HG03469 (cell line): ENCODE data around the gene TXNL4B.

Source experiments
- ATAC-seq: cut with Tn5 transposase; IDR thresholded peaks from one replicate; pipeline ENCODE4 v1.9.1; 2021; ENCODE audit warnings: mild to moderate bottlenecking, moderate library complexity, moderate number of reproducible peaks; ENCODE audit not compliant: unreplicated experiment

The TXNL4B gene

GRCh38 chr16:72042157-72042660, 51.2 kb downstream of the TXNL4B start:
- ATAC-seq: no peak

GRCh38 chr16:72036098-72036497, 57.3 kb downstream of the TXNL4B start:
- no peak for ATAC-seq
